ENCODE measurements around the gene FNDC3A.
"Not testable (repeated sequence)": the region's sequence is repeated elsewhere in the genome, so short reads cannot be mapped to it uniquely, and the experiment has no call there.

Gene FNDC3A

DNA sequence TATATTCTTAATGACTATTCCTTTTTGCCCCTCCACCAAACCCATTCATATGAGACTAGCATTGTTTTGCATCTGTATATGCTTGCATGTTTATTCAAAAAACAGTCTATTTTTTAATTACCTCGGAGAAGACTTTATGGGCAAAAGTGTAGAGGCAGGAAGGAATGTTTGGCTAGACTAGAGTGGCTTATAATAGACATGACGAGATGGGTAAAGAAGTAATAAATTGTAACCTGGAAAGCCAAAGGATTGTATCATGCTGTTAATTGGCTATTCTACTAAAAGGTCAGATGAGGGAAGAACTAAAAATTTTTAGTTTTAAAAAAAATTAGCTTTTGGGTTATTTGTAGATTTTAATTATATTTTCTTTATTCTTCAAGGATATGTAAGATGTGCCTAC, 91.1 kb downstream of the FNDC3A start:
- Mint-ChIP-seq H3K36me3 (ENCODE audit: low read depth) (peaks cover 20% of the 10 kb centered on the region), H3K27ac (no peak overlapping the region), H3K9me3 (no peaks in the 10 kb centered on the region), H3K27me3 (ENCODE audit: low read depth) (no peaks in the 10 kb centered on the region), H3K4me3 (no peak overlapping the region), H3K4me1 (no peaks in the 10 kb centered on the region)
- TF ChIP-seq, protein P1, sequence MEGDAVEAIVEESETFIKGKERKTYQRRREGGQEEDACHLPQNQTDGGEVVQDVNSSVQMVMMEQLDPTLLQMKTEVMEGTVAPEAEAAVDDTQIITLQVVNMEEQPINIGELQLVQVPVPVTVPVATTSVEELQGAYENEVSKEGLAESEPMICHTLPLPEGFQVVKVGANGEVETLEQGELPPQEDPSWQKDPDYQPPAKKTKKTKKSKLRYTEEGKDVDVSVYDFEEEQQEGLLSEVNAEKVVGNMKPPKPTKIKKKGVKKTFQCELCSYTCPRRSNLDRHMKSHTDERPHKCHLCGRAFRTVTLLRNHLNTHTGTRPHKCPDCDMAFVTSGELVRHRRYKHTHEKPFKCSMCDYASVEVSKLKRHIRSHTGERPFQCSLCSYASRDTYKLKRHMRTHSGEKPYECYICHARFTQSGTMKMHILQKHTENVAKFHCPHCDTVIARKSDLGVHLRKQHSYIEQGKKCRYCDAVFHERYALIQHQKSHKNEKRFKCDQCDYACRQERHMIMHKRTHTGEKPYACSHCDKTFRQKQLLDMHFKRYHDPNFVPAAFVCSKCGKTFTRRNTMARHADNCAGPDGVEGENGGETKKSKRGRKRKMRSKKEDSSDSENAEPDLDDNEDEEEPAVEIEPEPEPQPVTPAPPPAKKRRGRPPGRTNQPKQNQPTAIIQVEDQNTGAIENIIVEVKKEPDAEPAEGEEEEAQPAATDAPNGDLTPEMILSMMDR (IDR thresholded peaks at IDR 0.05; ENCODE audit: unreplicated experiment in 3 of 3), result no peak

DNA sequence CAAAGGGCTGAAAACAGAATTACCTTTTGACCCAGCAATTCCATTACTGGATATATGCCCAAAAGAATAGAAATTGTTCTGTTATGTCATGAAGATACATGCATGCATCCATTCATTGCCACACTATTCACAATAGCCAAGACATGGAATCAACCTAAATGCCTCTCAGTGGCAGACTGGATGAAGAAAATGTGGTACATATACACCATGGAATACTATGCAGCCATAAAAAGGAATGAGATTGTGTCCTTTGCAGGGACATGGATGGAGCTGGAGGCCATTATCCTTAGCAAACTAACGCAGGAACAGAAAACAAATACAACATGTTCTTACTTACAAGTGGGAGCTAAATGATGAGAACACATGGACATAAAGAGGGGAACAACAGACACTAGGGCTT, 92.8 kb downstream of the FNDC3A start:
- H3K27me3 Mint-ChIP-seq (ENCODE audit: low read depth); H3K9me3 Mint-ChIP-seq; H3K27ac Mint-ChIP-seq; H3K4me1 Mint-ChIP-seq; H3K4me3 Mint-ChIP-seq: not testable (repeated sequence)
- peaks cover 20% of the 10 kb centered on the region for H3K36me3 Mint-ChIP-seq (ENCODE audit: low read depth)

DNA sequence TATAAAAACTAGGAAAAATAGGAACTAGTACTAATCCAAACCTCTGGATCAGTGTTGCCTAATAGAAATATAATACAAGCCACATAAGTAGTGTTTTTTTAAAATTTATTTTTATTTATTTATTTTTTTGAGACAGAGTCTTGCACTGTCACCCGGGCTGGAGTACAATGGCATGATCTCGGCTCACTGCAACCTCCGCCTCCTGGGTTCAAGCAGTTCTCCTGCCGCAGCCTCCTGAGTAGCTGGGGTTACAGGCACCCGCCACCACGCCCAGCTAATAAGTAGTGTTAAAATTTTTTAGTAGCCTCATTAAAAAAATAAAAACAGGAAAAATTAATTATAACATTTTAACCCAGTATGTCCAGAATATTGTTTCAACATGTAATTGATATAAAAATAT, 94.3 kb downstream of the FNDC3A start:
- H3K27me3 Mint-ChIP-seq (ENCODE audit: low read depth); H3K4me3 Mint-ChIP-seq; H3K27ac Mint-ChIP-seq; H3K9me3 Mint-ChIP-seq; H3K4me1 Mint-ChIP-seq: not testable (repeated sequence)
- H3K36me3 Mint-ChIP-seq (ENCODE audit: low read depth), result peaks cover 20% of the 10 kb centered on the region

DNA sequence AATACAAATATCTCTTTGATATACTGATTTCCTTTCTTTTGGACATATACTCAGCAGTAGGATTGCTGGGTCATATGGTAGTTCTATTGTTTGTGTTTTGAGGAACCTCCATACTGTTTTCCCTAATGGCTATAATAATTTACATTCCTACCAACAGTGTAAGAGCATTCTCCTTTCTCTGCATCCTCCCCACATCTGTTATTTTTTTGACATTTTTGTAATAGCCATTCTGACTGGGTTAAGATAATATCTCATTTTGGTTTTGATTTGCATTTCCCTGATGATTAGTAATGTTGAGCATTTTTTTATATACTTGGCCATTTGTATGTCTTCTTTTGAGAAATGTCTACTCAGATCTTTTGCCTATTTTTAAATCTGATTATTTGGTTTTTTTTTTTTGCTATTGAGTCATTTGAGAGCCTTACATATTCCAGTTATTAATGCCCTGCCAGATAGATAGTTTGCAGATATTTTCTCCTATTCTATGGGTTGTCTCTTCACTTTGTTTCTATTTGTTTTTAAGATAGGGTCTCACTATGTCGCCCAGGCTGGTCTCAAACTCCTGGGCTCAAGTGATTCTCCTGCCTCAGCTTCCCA, 95.7 kb downstream of the FNDC3A start:
- Mint-ChIP-seq H3K9me3 (no peaks in the 10 kb centered on the region), H3K4me1 (peaks cover 4% of the 10 kb centered on the region), H3K27ac (no peak overlapping the region), H3K27me3 (ENCODE audit: low read depth) (no peaks in the 10 kb centered on the region), H3K36me3 (ENCODE audit: low read depth) (peaks cover 20% of the 10 kb centered on the region), H3K4me3 (no peak overlapping the region)
- TF ChIP-seq, protein P1 (IDR thresholded peaks at IDR 0.05; ENCODE audit: unreplicated experiment in 3 of 3), result no peak

DNA sequence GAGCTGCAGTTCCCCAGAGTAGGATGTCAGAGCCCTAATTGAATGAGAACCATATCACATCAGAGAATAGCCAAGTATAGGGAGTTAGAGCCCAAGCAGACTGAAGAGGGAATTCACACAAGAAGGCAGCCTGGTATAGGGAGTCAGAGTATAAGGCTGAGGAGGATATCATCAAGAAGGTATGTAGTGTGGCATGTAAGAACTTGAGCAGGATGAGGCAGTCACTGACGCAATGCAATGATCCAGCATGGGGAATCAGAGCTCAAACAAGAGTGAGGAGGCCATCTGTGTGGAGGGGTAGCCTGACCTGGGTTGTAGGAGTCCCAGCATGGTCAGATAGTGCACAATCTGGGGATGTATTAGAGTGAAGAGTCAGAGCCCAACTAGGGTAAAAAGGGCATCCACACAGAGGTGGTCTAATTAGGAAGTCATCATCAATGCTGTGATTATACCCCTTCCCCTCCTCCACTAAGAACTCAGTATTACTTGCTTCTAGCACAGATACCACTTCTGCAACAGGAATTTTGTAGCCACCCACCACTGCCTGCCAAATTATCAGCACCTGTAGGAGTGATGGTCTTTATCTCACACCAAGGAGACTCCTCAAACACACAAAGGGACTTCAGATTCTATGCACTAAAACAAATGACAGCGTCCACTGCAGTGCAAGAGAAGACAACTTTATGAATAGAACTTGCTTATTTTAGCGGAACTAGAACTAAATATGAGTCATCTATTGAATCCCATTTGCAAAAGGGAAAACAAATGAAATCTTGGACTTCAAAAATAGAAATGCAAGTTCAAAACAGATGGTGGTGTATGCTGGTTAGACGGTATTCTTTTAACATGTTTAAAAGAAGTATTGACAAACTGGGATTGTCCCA, 107.2 kb downstream of the FNDC3A start:
- no peaks in the 10 kb centered on the region for H3K9me3 Mint-ChIP-seq
- no peak overlapping the region for H3K4me3 Mint-ChIP-seq
- H3K27me3 Mint-ChIP-seq (ENCODE audit: low read depth), result no peaks in the 10 kb centered on the region
- TF ChIP-seq, protein P1 (IDR thresholded peaks at IDR 0.05; ENCODE audit: unreplicated experiment in 3 of 3), result no peak
- H3K4me1 Mint-ChIP-seq, result no peaks in the 10 kb centered on the region
- H3K36me3 Mint-ChIP-seq (ENCODE audit: low read depth), result peaks cover 9% of the 10 kb centered on the region
- H3K27ac Mint-ChIP-seq, result no peak overlapping the region

DNA sequence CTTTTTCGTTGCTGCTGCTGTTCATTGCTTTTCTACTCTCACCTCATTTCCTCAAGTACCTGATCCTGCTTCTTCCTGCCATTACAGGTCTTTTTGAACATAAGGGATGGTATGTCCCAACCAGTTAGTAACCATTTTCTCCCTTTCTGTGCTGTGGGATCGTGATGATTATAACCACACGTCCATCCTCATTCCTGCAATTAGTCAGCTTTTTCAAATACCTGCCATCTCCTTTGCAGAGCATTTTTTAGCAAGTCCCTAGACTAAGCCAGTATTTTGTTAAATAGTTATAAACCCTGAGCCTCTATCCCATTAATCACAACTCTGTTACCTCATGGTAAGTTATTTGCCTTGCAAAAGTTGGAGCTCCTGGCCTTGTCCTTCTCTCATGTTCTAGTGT, 109.2 kb downstream of the FNDC3A start:
- H3K27me3 Mint-ChIP-seq (ENCODE audit: low read depth), result no peaks in the 10 kb centered on the region
- peaks cover 5% of the 10 kb centered on the region for H3K36me3 Mint-ChIP-seq (ENCODE audit: low read depth)
- H3K9me3 Mint-ChIP-seq, result no peaks in the 10 kb centered on the region
- TF ChIP-seq, protein P1 (IDR thresholded peaks at IDR 0.05; ENCODE audit: unreplicated experiment in 3 of 3), result no peak
- H3K27ac Mint-ChIP-seq, result no peak overlapping the region
- no peaks in the 10 kb centered on the region for H3K4me1 Mint-ChIP-seq
- H3K4me3 Mint-ChIP-seq, result no peak overlapping the region

DNA sequence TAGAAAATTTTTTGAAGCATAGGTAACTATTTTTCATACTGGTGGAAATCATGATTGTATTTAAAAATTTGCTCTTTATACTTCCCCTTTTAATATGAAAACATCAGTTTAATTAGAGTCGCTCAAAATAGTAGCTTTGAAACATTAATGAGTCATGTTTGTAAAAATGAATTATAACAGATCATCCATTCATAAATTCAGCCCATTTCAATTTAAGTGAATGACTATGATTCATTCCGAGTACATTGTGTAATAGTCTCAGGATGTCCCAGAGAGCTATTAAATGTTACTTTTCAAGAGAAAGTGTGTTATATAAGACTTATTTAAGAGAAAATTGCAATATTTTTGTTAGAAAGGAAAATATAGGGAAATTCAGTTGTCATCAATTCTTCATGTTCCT, 111.0 kb downstream of the FNDC3A start:
- no peaks in the 10 kb centered on the region for H3K4me1 Mint-ChIP-seq
- H3K4me3 Mint-ChIP-seq, result no peak overlapping the region
- no peaks in the 10 kb centered on the region for H3K27me3 Mint-ChIP-seq (ENCODE audit: low read depth)
- H3K27ac Mint-ChIP-seq, result no peak overlapping the region
- H3K36me3 Mint-ChIP-seq (ENCODE audit: low read depth), result peaks cover 5% of the 10 kb centered on the region
- TF ChIP-seq, protein P1 (IDR thresholded peaks at IDR 0.05; ENCODE audit: unreplicated experiment in 3 of 3), result no peak
- no peaks in the 10 kb centered on the region for H3K9me3 Mint-ChIP-seq
